HG02642 (cell line): Measurements from ENCODE around the gene ATP13A3.
A peak's percentile ranks its signal among the peaks of the same experiment; 100 is the strongest.
"Not testable (repeated sequence)": the region's sequence is repeated elsewhere in the genome, so short reads cannot be mapped to it uniquely, and the experiment has no call there.

Experiments
- ATAC-seq: cut with Tn5 transposase; IDR thresholded peaks from one replicate; pipeline ENCODE4 v1.9.1; 2021; ENCODE audit warnings: mild to moderate bottlenecking; ENCODE audit not compliant: unreplicated experiment, poor library complexity

ATP13A3 gene

GRCh38 chr3:194503081-194503531 lies 16.3 kb upstream of the ATP13A3 start:
- ATAC-seq: no peak

- ATAC-seq: no peak
Measured at GRCh38 chr3:194500198-194500597, 13.4 kb upstream of the ATP13A3 start.

GRCh38 chr3:194499516-194499915 lies 12.7 kb upstream of the ATP13A3 start:
- ATAC-seq: not testable (repeated sequence)

- no peak for ATAC-seq
Measured at GRCh38 chr3:194497799-194498575, 11.2 kb upstream of the ATP13A3 start.

GRCh38 chr3:194496217-194496919 lies 9.6 kb upstream of the ATP13A3 start:
- ATAC-seq: peak; percentile 57

GRCh38 chr3:194494951-194495374 lies 8.2 kb upstream of the ATP13A3 start:
- no peak for ATAC-seq

GRCh38 chr3:194493995-194494927 lies 7.5 kb upstream of the ATP13A3 start:
- not testable (repeated sequence) for ATAC-seq

- ATAC-seq: no peak
Measured at GRCh38 chr3:194492001-194492400, 5.2 kb upstream of the ATP13A3 start.

GRCh38 chr3:194489736-194490612 lies 3.2 kb upstream of the ATP13A3 start:
- peak; percentile 32 for ATAC-seq

GRCh38 chr3:194488055-194488742 lies 1.4 kb upstream of the ATP13A3 start:
- no peak for ATAC-seq

- ATAC-seq: peak; percentile 20
Measured at GRCh38 chr3:194487289-194488054, 670 bp upstream of the ATP13A3 start.

- peak; percentile 24 for ATAC-seq
Measured at GRCh38 chr3:194485881-194486539, 792 bp downstream of the ATP13A3 start.

GRCh38 chr3:194485468-194485880 lies 1.3 kb downstream of the ATP13A3 start:
- no peak for ATAC-seq

- no peak for ATAC-seq
Measured at GRCh38 chr3:194484614-194485013, 2.2 kb downstream of the ATP13A3 start.

- ATAC-seq: no peak
Measured at GRCh38 chr3:194483850-194484249, 3.0 kb downstream of the ATP13A3 start.

- ATAC-seq: not testable (repeated sequence)
Measured at GRCh38 chr3:194482830-194483229, 4.0 kb downstream of the ATP13A3 start.

GRCh38 chr3:194482196-194482593 lies 4.6 kb downstream of the ATP13A3 start:
- no peak for ATAC-seq
